ACC112 (cell line): Measurements from ENCODE around the gene KRT71.
A peak's percentile ranks its signal among the peaks of the same experiment; 100 is the strongest.
"Not testable (repeated sequence)": the region's sequence is repeated elsewhere in the genome, so short reads cannot be mapped to it uniquely, and the experiment has no call there.

Experiments used
- H2AFZ ChIP-seq: fragments of 200-600 bp; sonication (generic); one replicate; pipeline ENCODE4 v1.6.0; 2017; ENCODE audit warnings: antibody characterized with exemption, low read length; ENCODE audit not compliant: unreplicated experiment
- H3K27ac ChIP-seq: fragments of 200-600 bp; sonication (generic); 2 replicates; pipeline ENCODE4 v1.5.1; 2014; ENCODE audit warnings: low read depth, mild to moderate bottlenecking, antibody characterized with exemption, low read length, moderate library complexity
- H3K27me3 ChIP-seq: fragments of 200-600 bp; sonication (generic); 2 replicates; pipeline ENCODE4 v1.6.1; 2014; ENCODE audit warnings: mild to moderate bottlenecking, antibody characterized with exemption, low read length, moderate library complexity, mixed read lengths; ENCODE audit not compliant: insufficient read depth
- H3K36me3 ChIP-seq: fragments of 200-600 bp; sonication (generic); 2 replicates; pipeline ENCODE4 v1.6.1; 2016; ENCODE audit warnings: mild to moderate bottlenecking, antibody characterized with exemption, low read length, moderate library complexity, mixed read lengths; ENCODE audit not compliant: insufficient read depth
- H3K4me1 ChIP-seq: fragments of 200-600 bp; sonication (generic); one replicate; pipeline ENCODE4 v1.6.1; 2016; ENCODE audit warnings: low read length, mixed read lengths; ENCODE audit not compliant: insufficient read depth, unreplicated experiment, control insufficient read depth
- H3K4me3 ChIP-seq: fragments of 200-600 bp; sonication (generic); 2 replicates; pipeline ENCODE4 v1.5.1; 2014; ENCODE audit warnings: mild to moderate bottlenecking, low read depth, low read length
- H3K79me2 ChIP-seq: fragments of 200-600 bp; sonication (generic); one replicate; pipeline ENCODE4 v1.6.0; 2016; ENCODE audit warnings: low read length; ENCODE audit not compliant: control insufficient read depth, unreplicated experiment, insufficient read depth

Gene KRT71

GRCh38 chr12:52515319-52515646 is 37.7 kb downstream of the KRT71 start:
- H3K4me3 ChIP-seq, result no peak overlapping the region
- H3K36me3 ChIP-seq, result no peaks in the 10 kb centered on the region
- H3K79me2 ChIP-seq, result no peaks in the 10 kb centered on the region
- H3K27me3 ChIP-seq, result no peaks in the 10 kb centered on the region
- H3K4me1 ChIP-seq, result peaks cover 6% of the 10 kb centered on the region
- H2AFZ ChIP-seq, result no peak overlapping the region
- H3K27ac ChIP-seq, result no peak overlapping the region

DNA sequence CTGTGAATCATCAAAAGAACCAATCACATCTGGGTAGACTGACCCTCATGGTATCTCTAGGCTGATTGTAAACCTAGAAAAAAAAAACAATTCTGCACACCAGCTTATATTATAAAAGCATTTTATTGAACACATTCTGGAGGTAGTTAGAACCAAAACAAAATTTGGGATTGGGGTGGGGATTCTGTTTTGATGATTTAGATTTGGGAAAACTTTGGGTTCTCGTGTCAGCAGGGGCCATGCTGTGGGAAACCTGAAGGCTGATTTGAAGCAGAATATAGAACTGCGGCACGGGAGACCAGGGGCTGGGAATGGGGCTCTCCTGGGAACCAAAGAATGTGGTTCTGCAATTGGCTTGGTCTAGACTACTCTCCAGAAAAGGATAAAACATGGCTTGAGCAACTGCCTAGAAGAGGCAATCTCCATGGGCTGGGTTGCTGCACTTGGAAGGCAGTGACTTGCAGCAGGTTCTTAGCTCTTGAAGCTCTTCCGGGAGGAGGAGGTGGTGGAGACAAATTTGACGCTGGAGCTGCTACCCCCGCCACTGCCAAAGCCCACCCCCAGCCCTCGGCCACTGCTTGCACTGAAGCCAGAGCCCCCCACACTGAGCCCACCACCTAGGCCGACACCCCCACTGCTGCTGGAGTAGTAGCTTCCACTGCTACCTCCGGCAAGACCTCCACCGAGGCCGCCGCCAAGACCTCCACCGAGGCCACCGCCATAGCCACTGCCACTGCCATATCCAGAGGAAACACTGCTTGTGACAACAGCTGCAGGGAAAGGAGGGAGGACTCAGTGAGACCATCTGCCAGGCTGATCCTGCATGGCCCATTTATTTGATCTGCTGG is 38.2 kb downstream of the KRT71 start:
- Histone ChIP-seq H3K4me1 (peaks cover 6% of the 10 kb centered on the region), H3K79me2 (no peaks in the 10 kb centered on the region), H3K27me3 (no peaks in the 10 kb centered on the region), H3K27ac (no peak overlapping the region), H3K4me3 (no peak overlapping the region), H3K36me3 (no peaks in the 10 kb centered on the region), H2AFZ (no peak overlapping the region)

GRCh38 chr12:52513736-52514135 is 39.2 kb downstream of the KRT71 start:
- Histone ChIP-seq H3K4me3 (no peak overlapping the region), H3K27ac (no peak overlapping the region), H2AFZ (no peak overlapping the region), H3K36me3 (no peaks in the 10 kb centered on the region), H3K4me1 (peaks cover 6% of the 10 kb centered on the region), H3K27me3 (no peaks in the 10 kb centered on the region), H3K79me2 (no peaks in the 10 kb centered on the region)

DNA sequence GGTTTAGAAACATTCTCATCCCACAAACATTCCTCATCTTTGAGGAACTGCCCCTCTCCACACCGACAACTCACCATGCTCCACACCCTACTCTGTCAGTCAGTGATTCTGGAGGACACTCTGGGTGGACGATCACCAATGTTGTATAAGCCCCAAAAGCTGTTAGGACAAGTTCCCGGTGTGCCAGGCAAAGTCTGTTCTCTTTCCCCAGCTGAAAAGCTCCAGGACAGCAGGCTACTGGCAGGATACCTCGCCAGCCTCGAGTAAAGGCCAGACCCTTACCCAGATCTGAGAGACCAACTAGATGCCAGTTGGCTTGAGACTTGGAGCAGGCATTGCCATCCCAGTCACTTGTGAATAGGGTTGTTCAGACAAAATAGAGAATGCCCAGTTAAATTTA is 44.7 kb downstream of the KRT71 start:
- H3K27me3 ChIP-seq, result no peaks in the 10 kb centered on the region
- no peak overlapping the region for H3K27ac ChIP-seq
- H3K79me2 ChIP-seq, result no peaks in the 10 kb centered on the region
- peaks cover 4% of the 10 kb centered on the region for H3K4me1 ChIP-seq
- no peaks in the 10 kb centered on the region for H3K36me3 ChIP-seq
- H3K4me3 ChIP-seq, result no peak overlapping the region
- no peak overlapping the region for H2AFZ ChIP-seq

DNA sequence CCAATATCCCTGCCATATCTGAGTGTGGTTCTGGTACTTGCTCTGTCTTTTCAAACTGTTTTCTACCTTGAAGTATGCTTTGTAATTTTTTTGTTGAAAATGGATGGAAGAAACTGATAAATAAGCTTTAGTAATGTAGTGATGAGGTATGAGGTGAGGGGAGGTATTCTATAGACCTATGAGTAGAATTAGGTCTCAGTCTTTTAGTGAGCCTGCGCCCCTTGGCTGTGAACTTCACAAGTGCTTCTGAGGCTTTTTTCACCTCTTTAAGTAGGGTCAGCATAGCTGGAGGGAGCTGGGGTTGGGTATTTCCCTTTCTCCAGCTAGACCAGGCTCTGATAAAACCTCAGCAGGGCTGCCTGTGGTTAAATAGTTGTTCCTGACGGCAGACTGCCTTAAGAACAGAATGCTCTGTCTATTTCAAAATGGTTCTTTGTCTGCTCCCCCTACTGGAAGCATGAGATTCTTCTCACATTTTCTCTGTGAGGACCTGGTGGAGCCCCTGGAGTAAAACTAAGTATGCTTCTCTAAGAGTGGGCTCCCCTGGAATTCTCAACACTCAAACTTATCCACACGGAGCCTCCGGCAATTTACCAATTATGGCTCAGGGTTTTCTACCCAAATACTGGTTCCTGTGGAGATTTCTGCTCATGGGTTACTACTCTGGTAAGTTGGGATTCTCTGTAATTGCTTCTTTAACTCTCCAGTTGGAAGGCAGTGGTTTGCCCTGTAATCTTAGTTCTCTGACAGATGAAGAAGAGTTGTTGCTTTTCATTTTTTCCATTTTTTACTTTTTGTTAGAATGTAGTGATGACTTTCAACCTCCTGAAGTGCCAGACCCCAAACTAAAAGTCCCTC is 45.9 kb downstream of the KRT71 start:
- Histone ChIP-seq H3K27me3 (no peaks in the 10 kb centered on the region), H3K79me2 (no peaks in the 10 kb centered on the region), H3K4me3 (no peak overlapping the region), H2AFZ (peak overlapping the region; percentile 5), H3K36me3 (peaks cover 4% of the 10 kb centered on the region; the same call in 1 of the 2 replicates), H3K27ac (no peak overlapping the region), H3K4me1 (peaks cover 6% of the 10 kb centered on the region)

- Histone ChIP-seq H3K4me1 (peaks cover 47% of the 10 kb centered on the region), H2AFZ (no peak overlapping the region), H3K79me2 (no peaks in the 10 kb centered on the region), H3K27ac (no peak overlapping the region), H3K36me3 (peaks cover 4% of the 10 kb centered on the region; the same call in 1 of the 2 replicates), H3K27me3 (no peaks in the 10 kb centered on the region), H3K4me3 (no peak overlapping the region)
Measured at GRCh38 chr12:52502877-52503276, 50.1 kb downstream of the KRT71 start.

DNA sequence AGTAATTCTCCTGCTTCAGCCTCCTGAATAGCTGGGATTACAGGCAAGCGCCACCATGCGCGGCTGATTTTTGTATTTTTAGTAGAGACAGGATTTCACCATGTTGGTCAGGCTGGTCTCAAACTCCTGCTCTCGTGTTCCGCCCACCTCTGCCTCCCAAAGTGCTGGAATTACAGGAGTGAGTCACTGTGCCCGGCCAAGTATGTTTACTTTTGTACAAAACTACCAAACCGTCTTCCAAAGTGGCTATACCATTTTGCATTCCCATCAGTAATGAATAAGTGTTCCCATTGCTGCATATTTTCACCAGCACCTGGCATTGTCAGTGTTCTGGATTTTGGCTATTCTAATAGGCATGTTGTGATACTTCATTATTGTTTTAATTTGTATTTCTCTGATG is 51.5 kb downstream of the KRT71 start:
- no peak overlapping the region for H2AFZ ChIP-seq
- H3K27ac ChIP-seq, result peak overlapping the region; percentile 97
- H3K4me1 ChIP-seq, result peaks cover 54% of the 10 kb centered on the region
- no peaks in the 10 kb centered on the region for H3K79me2 ChIP-seq
- no peaks in the 10 kb centered on the region for H3K27me3 ChIP-seq
- no peak overlapping the region for H3K4me3 ChIP-seq
- peaks cover 4% of the 10 kb centered on the region; the same call in 1 of the 2 replicates for H3K36me3 ChIP-seq

- H3K36me3 ChIP-seq, H3K79me2 ChIP-seq, H3K27me3 ChIP-seq: not testable (repeated sequence)
- H3K27ac ChIP-seq, result peak overlapping the region; percentile 97
- H3K4me3 ChIP-seq, result peak overlapping the region; percentile 41
- peaks cover 63% of the 10 kb centered on the region for H3K4me1 ChIP-seq
- peak overlapping the region; percentile 8 for H2AFZ ChIP-seq
Measured at GRCh38 chr12:52500574-52500973, 52.4 kb downstream of the KRT71 start.

DNA sequence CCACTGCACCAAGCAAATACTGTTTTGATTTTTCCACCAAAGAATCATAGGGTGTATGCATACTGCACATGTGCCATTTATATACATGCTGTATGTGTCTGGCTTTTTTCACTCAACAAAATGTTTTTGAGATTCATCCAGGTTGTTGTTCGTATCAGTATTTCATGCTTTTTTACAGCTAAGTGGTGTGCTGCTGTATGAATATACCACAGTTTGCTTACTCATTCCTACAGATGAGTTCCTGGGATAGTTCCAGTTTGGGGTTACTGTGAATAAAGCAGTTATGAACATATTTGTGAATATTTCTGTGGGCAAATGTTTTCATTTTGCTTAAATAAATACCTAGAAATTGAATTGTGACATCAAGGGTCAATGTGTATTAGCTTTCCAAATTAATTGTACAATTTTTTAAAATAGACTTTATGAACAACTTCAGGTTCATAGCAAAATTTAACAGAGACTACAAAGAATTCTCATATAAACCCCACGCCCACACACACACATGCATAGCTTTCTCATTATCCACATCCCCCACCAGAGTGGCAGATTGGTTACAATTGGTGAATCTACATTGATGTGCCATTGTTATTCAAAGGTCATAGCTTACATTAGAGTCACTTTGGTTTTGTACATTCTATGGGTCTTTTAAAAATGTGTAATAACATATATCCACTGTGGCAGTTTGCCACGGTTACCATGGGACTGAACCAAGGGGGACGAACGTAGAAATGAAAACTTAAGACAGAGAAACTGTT is 53.0 kb downstream of the KRT71 start:
- Histone ChIP-seq H3K27me3 (no peaks in the 10 kb centered on the region), H3K79me2 (no peaks in the 10 kb centered on the region), H2AFZ (peak overlapping the region; percentile 8), H3K36me3 (peaks cover 4% of the 10 kb centered on the region; the same call in 1 of the 2 replicates), H3K4me3 (peak overlapping the region; percentile 41), H3K4me1 (peaks cover 69% of the 10 kb centered on the region), H3K27ac (peak overlapping the region; percentile 97)

- Histone ChIP-seq H3K4me3 (no peak overlapping the region), H3K27ac (peak overlapping the region; percentile 97), H3K27me3 (no peaks in the 10 kb centered on the region), H3K36me3 (peaks cover 4% of the 10 kb centered on the region; the same call in 1 of the 2 replicates), H3K79me2 (no peaks in the 10 kb centered on the region), H2AFZ (no peak overlapping the region), H3K4me1 (peaks cover 80% of the 10 kb centered on the region)
Measured at GRCh38 chr12:52498946-52499345, 54.0 kb downstream of the KRT71 start.
